K562 (cell line): ENCODE measurements around the gene PAEP. TPM values are rescaled to one million over a fixed set of nuclear protein-coding genes. Genes with fewer than 3 reads are reported as not detected.

Experiments used
- ATAC-seq: fragments of 200-7000 bp; cut with Tn5 transposase; 3 replicates; pipeline ENCODE4 v1.9.1; 2020; ENCODE audit warnings: moderate library complexity
- BruUV-seq: library from RNA; stranded (reverse); fragments of 400-500 nt; replicated peaks from 2 replicates; lab custom pipeline; 2021; lab: Mats Ljungman, UMichigan
- CTCF ChIA-PET: fragments of 300-600 bp; formaldehyde crosslinking; extraction: SDS; loops from one replicate; lab custom pipeline; 2021; ENCODE audit warnings: low intra/inter-chr PET ratio; lab: Yijun Ruan, JAX
- POLR2A ChIA-PET: fragments of 300-600, 350-650 bp; sonication (Branson Sonifier 250); formaldehyde crosslinking; extraction: SDS; loops from one replicate; lab custom pipeline; 2021; ENCODE audit warnings: antibody characterized with exemption, inconsistent platforms; lab: Yijun Ruan, JAX
- DNase-seq, 4 experiments: peaks; one replicate each; pipeline versions ENCODE4 v3.0.0 to v3.0.0-alpha.2; 2011 to 2018; ENCODE audit warnings: low spot score in 3 of 4, mixed read lengths in 3 of 4; ENCODE audit errors: extremely low read depth in 1 of 4
- FAIRE-seq: peaks from 2 replicates; lab custom pipeline; 2011; peaks lifted over from hg19 to GRCh38; lab: Jason Lieb, UNC
- H2AFZ ChIP-seq: 2 replicates; pipeline ENCODE4 v1.6.0; 2011; ENCODE audit warnings: low read depth, low read length, control low read depth, inconsistent platforms
- H3K27ac ChIP-seq: fragments of 200-600 bp; 3 replicates; pipeline ENCODE4 v1.8.0; 2011; ENCODE audit warnings: low read depth, mild to moderate bottlenecking, control low read depth, inconsistent platforms, low read length, moderate library complexity, mixed read lengths; ENCODE audit errors: extremely low read depth
- H3K27me3 ChIP-seq, 2 experiments: fragments of 300-600 bp in 1 of 2; 2 replicates in 1 of 2; 3 replicates in 1 of 2; pipeline versions ENCODE4 v1.6.0 to v1.8.0; 2011; ENCODE audit warnings: inconsistent platforms in 2 of 2, low read length in 2 of 2, mild to moderate bottlenecking in 1 of 2, mixed read lengths in 1 of 2, moderate library complexity in 1 of 2; ENCODE audit not compliant: control insufficient read depth in 2 of 2, insufficient read depth in 2 of 2
- H3K36me3 ChIP-seq: fragments of 300-600 bp; 3 replicates; pipeline ENCODE4 v1.8.0; 2011; ENCODE audit warnings: mild to moderate bottlenecking, low read length, inconsistent platforms; ENCODE audit not compliant: control insufficient read depth, insufficient read depth
- H3K4me1 ChIP-seq, 2 experiments: fragments of 200-600 bp in 1 of 2; replicated peaks in 1 of 2; 2 replicates in 1 of 2; 3 replicates in 1 of 2; pipeline versions ENCODE4 v1.5.1 to v1.8.0; 2011; ENCODE audit warnings: inconsistent platforms in 2 of 2, low read length in 2 of 2, mild to moderate bottlenecking in 1 of 2, mixed read lengths in 1 of 2, moderate library complexity in 1 of 2; ENCODE audit not compliant: control insufficient read depth in 2 of 2, insufficient read depth in 2 of 2
- H3K4me2 ChIP-seq: 2 replicates; pipeline ENCODE4 v1.6.1; 2011; ENCODE audit warnings: low read length, control low read depth, inconsistent platforms, mixed read lengths; ENCODE audit not compliant: insufficient read depth
- H3K4me3 ChIP-seq: fragments of 200-600 bp; sonication (generic), shearing (Covaris generic); 2 replicates; pipeline ENCODE4 v1.5.1; 2016; ENCODE audit warnings: control low read depth, inconsistent platforms
- H3K79me2 ChIP-seq: fragments of 200-600 bp; 3 replicates; pipeline ENCODE4 v1.8.0; 2011; ENCODE audit warnings: low read length, inconsistent platforms; ENCODE audit not compliant: control insufficient read depth, insufficient read depth
- H3K9ac ChIP-seq, 2 experiments: 2 replicates each; pipeline versions ENCODE4 v1.6.0 to v1.6.1; 2011; ENCODE audit warnings: low read depth in 2 of 2, low read length in 2 of 2, control low read depth in 1 of 2, inconsistent platforms in 1 of 2, mild to moderate bottlenecking in 1 of 2, mixed read lengths in 1 of 2; ENCODE audit not compliant: insufficient read depth in 1 of 2
- H3K9me1 ChIP-seq: one replicate; pipeline ENCODE4 v1.6.0; 2011; ENCODE audit warnings: inconsistent platforms, mild to moderate bottlenecking, low read length, moderate library complexity; ENCODE audit not compliant: control insufficient read depth, insufficient read depth
- H3K9me3 ChIP-seq: replicated peaks from 2 replicates; pipeline ENCODE4 v1.5.1; 2011; ENCODE audit warnings: low read depth, low read length, inconsistent platforms; ENCODE audit not compliant: control insufficient read depth, insufficient read depth
- H4K20me1 ChIP-seq: replicated peaks from 2 replicates; pipeline ENCODE4 v1.6.1; 2011; ENCODE audit warnings: low read length, inconsistent platforms, mixed read lengths; ENCODE audit not compliant: control insufficient read depth, insufficient read depth
- E2F3 ChIP-seq: fragments of 250-450 bp; sonication (Bioruptor Pico); IDR thresholded peaks from 2 replicates; pipeline ENCODE4 v1.4.0; 2020; ENCODE audit warnings: mild to moderate bottlenecking
- MECOM ChIP-seq: fragments of 250-450 bp; sonication (Bioruptor Pico); IDR thresholded peaks from 2 replicates; pipeline ENCODE4 v1.8.0; 2022; ENCODE audit warnings: inconsistent platforms
- ZEB2 ChIP-seq: fragments of 450-650 bp; IDR thresholded peaks from 2 replicates; pipeline ENCODE4 v1.6.1; 2016
- ZNF507 ChIP-seq: conservative IDR thresholded peaks from 2 replicates; pipeline ENCODE4 v1.6.1; 2017; ENCODE audit warnings: missing genetic modification characterization, missing compliant biosample characterization
- WGBS: fragments of 100-300 bp; shearing (Covaris generic); methylation state at CpG from one replicate; pipeline ENCODE4 v1.1.6; 2016; ENCODE audit warnings: low coverage, mixed read lengths; ENCODE audit not compliant: insufficient coverage; ENCODE audit errors: missing lambda C conversion rate; 5-methylcytosine and 5-hydroxymethylcytosine counted together
- in situ Hi-C: fragments of 300-500 bp; cut with MboI; formaldehyde crosslinking; loops from 4 replicates; pipeline ENCODE4 v1.15.0; 2018; ENCODE audit warnings: inconsistent platforms, mixed read lengths
- intact Hi-C: fragments of 100-400 bp; cut with micrococcal nuclease; formaldehyde crosslinking; loops from 2 replicates; pipeline ENCODE4 v1.14.2; 2022
- polyA plus RNA-seq, 8 experiments: library from polyadenylated mRNA; depleted of rRNA in 4 of 8; stranded (reverse) in 5 of 8; unstranded in 3 of 8; fragments of >200 nt; fragmentation: Nextera tagmentation in 2 of 8; fragmentation: Illumina TruSeq in 1 of 8; extraction: Ambion mirVana in 2 of 8; extraction: Trizol in 1 of 8; gene quantifications; 2 replicates each; pipeline versions ENCODE4 v1.2.1 to v1.2.3, GENCODE V29; 2011 to 2014; ENCODE audit warnings: inconsistent platforms in 1 of 8, missing spikeins in 1 of 8
- total RNA-seq, 7 experiments: library from RNA; depleted of rRNA in 6 of 7; stranded (reverse); fragments of >200 nt in 6 of 7; fragmentation: Illumina TruSeq in 2 of 7; extraction: Trizol in 2 of 7; gene quantifications; 2 replicates each; pipeline versions ENCODE4 v1.2.1 to v1.2.3, GENCODE V29; 2011 to 2021; ENCODE audit warnings: low replicate concordance in 1 of 7

The PAEP gene
- total and polyA plus RNA-seq, 9 of the 15 experiments (the other 6 are each of a cell fraction or from before 2014, with no cell fraction given), result 0.22 to 4.5 (median 0.58) TPM

- Histone ChIP-seq H2AFZ (no peak overlapping the region), H3K79me2 (no peaks in the 10 kb centered on the region), H3K36me3 (no peaks in the 10 kb centered on the region), H3K9me3 (no peaks in the 10 kb centered on the region), H3K9me1 (no peaks in the 10 kb centered on the region), H3K9ac (no peak overlapping the region), H3K4me2 (no peak overlapping the region), H3K27ac (no peak overlapping the region), H3K4me1 (peaks cover 9 to 39% of the 10 kb centered on the region in 2 experiments; a peak in 3 of 5 replicates), H4K20me1 (no peaks in the 10 kb centered on the region), H3K27me3 (peaks cover 0 to under 1% of the 10 kb centered on the region in 2 experiments; a peak in 2 of 5 replicates), H3K4me3 (no peak overlapping the region)
- no peak for TF ChIP-seq ZNF507 (tag)
- no peak for TF ChIP-seq E2F3 (CRISPR knock-in tag)
- TF ChIP-seq ZEB2, result no peak
- no peak for TF ChIP-seq MECOM (CRISPR knock-in tag)
- CTCF ChIA-PET, result no interaction called here
- intact Hi-C loops, result no loop called here
- 15% methylated on average over 20 of the region's 31 CpGs for WGBS
- in situ Hi-C loops, result no loop called here
- DNase-seq (no peak), ATAC-seq (no peak), FAIRE-seq (no peak)
- POLR2A ChIA-PET, result no interaction called here
- BruUV-seq, result no TSS peak
Observed at GRCh38 chr9:135525241-135526088, 36.1 kb upstream of the PAEP start.
